Measurements from ENCODE around the gene GFRA1.

Gene GFRA1

GRCh38 chr10:116240157-116240950, 32.7 kb downstream of the GFRA1 start:
- no peak overlapping the region for H3K4me3 Mint-ChIP-seq

GRCh38 chr10:116239229-116239628, 33.8 kb downstream of the GFRA1 start:
- Mint-ChIP-seq H3K4me3 (no peak overlapping the region), H3K4me1 (ENCODE audit: low read depth) (no peaks in the 10 kb centered on the region), H3K9me3 (no peaks in the 10 kb centered on the region), H3K36me3 (ENCODE audit: low read depth) (no peaks in the 10 kb centered on the region), H3K27me3 (no peaks in the 10 kb centered on the region), H3K27ac (no peak overlapping the region)
- no peak for DNase-seq

More at GRCh38 chr10:116240157-116240950, 32.7 kb downstream of the GFRA1 start:
- Mint-ChIP-seq H3K9me3 (no peaks in the 10 kb centered on the region), H3K36me3 (ENCODE audit: low read depth) (no peaks in the 10 kb centered on the region), H3K27me3 (no peaks in the 10 kb centered on the region), H3K27ac (no peak overlapping the region), H3K4me1 (ENCODE audit: low read depth) (no peaks in the 10 kb centered on the region)
- no peak for DNase-seq

- Mint-ChIP-seq H3K9me3 (no peaks in the 10 kb centered on the region), H3K27me3 (no peaks in the 10 kb centered on the region), H3K27ac (no peak overlapping the region), H3K4me1 (ENCODE audit: low read depth) (no peaks in the 10 kb centered on the region), H3K4me3 (no peak overlapping the region), H3K36me3 (ENCODE audit: low read depth) (no peaks in the 10 kb centered on the region)
- no peak for DNase-seq
These were observed 35.0 kb downstream of the GFRA1 start for GRCh38 chr10:116237970-116238369.

- Mint-ChIP-seq H3K27ac (no peak overlapping the region), H3K27me3 (no peaks in the 10 kb centered on the region), H3K9me3 (no peaks in the 10 kb centered on the region), H3K4me1 (ENCODE audit: low read depth) (no peaks in the 10 kb centered on the region), H3K36me3 (ENCODE audit: low read depth) (no peaks in the 10 kb centered on the region), H3K4me3 (no peak overlapping the region)
- DNase-seq = no peak
These were observed 35.7 kb downstream of the GFRA1 start for GRCh38 chr10:116237260-116237659.

GRCh38 chr10:116233230-116233629, 39.8 kb downstream of the GFRA1 start:
- H3K4me1 Mint-ChIP-seq (ENCODE audit: low read depth) = no peaks in the 10 kb centered on the region
- H3K36me3 Mint-ChIP-seq (ENCODE audit: low read depth) = no peaks in the 10 kb centered on the region
- H3K4me3 Mint-ChIP-seq = no peak overlapping the region
- DNase-seq = no peak
- H3K9me3 Mint-ChIP-seq = no peaks in the 10 kb centered on the region
- H3K27me3 Mint-ChIP-seq = no peaks in the 10 kb centered on the region
- no peak overlapping the region for H3K27ac Mint-ChIP-seq

GRCh38 chr10:116232613-116233012, 40.4 kb downstream of the GFRA1 start:
- Mint-ChIP-seq H3K27me3 (no peaks in the 10 kb centered on the region), H3K4me1 (ENCODE audit: low read depth) (no peaks in the 10 kb centered on the region), H3K4me3 (no peak overlapping the region), H3K27ac (no peak overlapping the region), H3K36me3 (ENCODE audit: low read depth) (no peaks in the 10 kb centered on the region), H3K9me3 (no peaks in the 10 kb centered on the region)
- no peak for DNase-seq

GRCh38 chr10:116226766-116227165, 46.2 kb downstream of the GFRA1 start:
- H3K36me3 Mint-ChIP-seq (ENCODE audit: low read depth) = no peaks in the 10 kb centered on the region
- H3K4me1 Mint-ChIP-seq (ENCODE audit: low read depth) = no peaks in the 10 kb centered on the region
- H3K9me3 Mint-ChIP-seq = no peaks in the 10 kb centered on the region
- no peak overlapping the region for H3K27ac Mint-ChIP-seq
- no peak overlapping the region for H3K4me3 Mint-ChIP-seq
- no peak for DNase-seq
- H3K27me3 Mint-ChIP-seq = no peaks in the 10 kb centered on the region

- Mint-ChIP-seq H3K27ac (no peak overlapping the region), H3K27me3 (no peaks in the 10 kb centered on the region), H3K9me3 (no peaks in the 10 kb centered on the region), H3K4me3 (no peak overlapping the region), H3K4me1 (ENCODE audit: low read depth) (no peaks in the 10 kb centered on the region), H3K36me3 (ENCODE audit: low read depth) (no peaks in the 10 kb centered on the region)
- DNase-seq = no peak
These were observed 47.0 kb downstream of the GFRA1 start for GRCh38 chr10:116226053-116226452.

GRCh38 chr10:116223289-116223688, 49.7 kb downstream of the GFRA1 start:
- no peak overlapping the region for H3K4me3 Mint-ChIP-seq
- H3K27ac Mint-ChIP-seq = no peak overlapping the region
- H3K4me1 Mint-ChIP-seq (ENCODE audit: low read depth) = no peaks in the 10 kb centered on the region
- no peaks in the 10 kb centered on the region for H3K36me3 Mint-ChIP-seq (ENCODE audit: low read depth)
- no peaks in the 10 kb centered on the region for H3K9me3 Mint-ChIP-seq
- no peak for DNase-seq
- no peaks in the 10 kb centered on the region for H3K27me3 Mint-ChIP-seq

- H3K9me3 Mint-ChIP-seq = no peaks in the 10 kb centered on the region
- H3K4me3 Mint-ChIP-seq = no peak overlapping the region
- H3K27me3 Mint-ChIP-seq = no peaks in the 10 kb centered on the region
- H3K36me3 Mint-ChIP-seq (ENCODE audit: low read depth) = no peaks in the 10 kb centered on the region
- no peak overlapping the region for H3K27ac Mint-ChIP-seq
- no peaks in the 10 kb centered on the region for H3K4me1 Mint-ChIP-seq (ENCODE audit: low read depth)
- DNase-seq = no peak
These were observed 52.0 kb downstream of the GFRA1 start for GRCh38 chr10:116221053-116221452.

- no peak overlapping the region for H3K27ac Mint-ChIP-seq
- H3K27me3 Mint-ChIP-seq = no peaks in the 10 kb centered on the region
- no peaks in the 10 kb centered on the region for H3K9me3 Mint-ChIP-seq
- no peak for DNase-seq
- H3K4me3 Mint-ChIP-seq = no peak overlapping the region
- no peaks in the 10 kb centered on the region for H3K36me3 Mint-ChIP-seq (ENCODE audit: low read depth)
- H3K4me1 Mint-ChIP-seq (ENCODE audit: low read depth) = no peaks in the 10 kb centered on the region
These were observed 56.3 kb downstream of the GFRA1 start for GRCh38 chr10:116216676-116217075.

- no peaks in the 10 kb centered on the region for H3K27me3 Mint-ChIP-seq
- H3K4me3 Mint-ChIP-seq = no peak overlapping the region
- H3K4me1 Mint-ChIP-seq (ENCODE audit: low read depth) = no peaks in the 10 kb centered on the region
- DNase-seq = no peak
- H3K27ac Mint-ChIP-seq = no peak overlapping the region
- no peaks in the 10 kb centered on the region for H3K36me3 Mint-ChIP-seq (ENCODE audit: low read depth)
- H3K9me3 Mint-ChIP-seq = no peaks in the 10 kb centered on the region
These were observed 57.4 kb downstream of the GFRA1 start for GRCh38 chr10:116215651-116216050.

GRCh38 chr10:116211682-116212081, 61.3 kb downstream of the GFRA1 start:
- Mint-ChIP-seq H3K9me3 (no peaks in the 10 kb centered on the region), H3K27me3 (no peaks in the 10 kb centered on the region), H3K4me3 (no peak overlapping the region), H3K27ac (no peak overlapping the region), H3K4me1 (ENCODE audit: low read depth) (no peaks in the 10 kb centered on the region), H3K36me3 (ENCODE audit: low read depth) (no peaks in the 10 kb centered on the region)
- no peak for DNase-seq

- DNase-seq = no peak
These were observed 62.2 kb downstream of the GFRA1 start for GRCh38 chr10:116210588-116211346.

GRCh38 chr10:116209781-116210180, 63.2 kb downstream of the GFRA1 start:
- Mint-ChIP-seq H3K9me3 (no peaks in the 10 kb centered on the region), H3K36me3 (ENCODE audit: low read depth) (no peaks in the 10 kb centered on the region), H3K27me3 (no peaks in the 10 kb centered on the region), H3K27ac (no peak overlapping the region), H3K4me3 (no peak overlapping the region), H3K4me1 (ENCODE audit: low read depth) (no peaks in the 10 kb centered on the region)
- no peak for DNase-seq

More at GRCh38 chr10:116210588-116211346, 62.2 kb downstream of the GFRA1 start:
- Mint-ChIP-seq H3K27me3 (no peaks in the 10 kb centered on the region), H3K4me3 (no peak overlapping the region), H3K36me3 (ENCODE audit: low read depth) (no peaks in the 10 kb centered on the region), H3K4me1 (ENCODE audit: low read depth) (no peaks in the 10 kb centered on the region), H3K27ac (no peak overlapping the region), H3K9me3 (no peaks in the 10 kb centered on the region)
